Subcutaneous adipose tissue (tissue), 4 donors: Measurements from ENCODE around the gene TSPAN17. TPM values are rescaled to one million over a fixed set of nuclear protein-coding genes. Genes with fewer than 3 reads are reported as not detected.

Experiments
- total RNA-seq, 4 donors: library from RNA; depleted of rRNA; stranded (reverse); fragments of >200 nt; gene quantifications; one replicate each; pipeline ENCODE4 v1.1.0, GENCODE V29; 2016
- TF ChIP-seq, protein P1 (sequence below): fragments of 450-650 bp; IDR thresholded peaks from one replicate; pipeline ENCODE4 v1.5.1; 2016; ENCODE audit warnings: low read depth, mild to moderate bottlenecking, control low read depth, antibody characterized with exemption, moderate library complexity

Gene TSPAN17, protein sequence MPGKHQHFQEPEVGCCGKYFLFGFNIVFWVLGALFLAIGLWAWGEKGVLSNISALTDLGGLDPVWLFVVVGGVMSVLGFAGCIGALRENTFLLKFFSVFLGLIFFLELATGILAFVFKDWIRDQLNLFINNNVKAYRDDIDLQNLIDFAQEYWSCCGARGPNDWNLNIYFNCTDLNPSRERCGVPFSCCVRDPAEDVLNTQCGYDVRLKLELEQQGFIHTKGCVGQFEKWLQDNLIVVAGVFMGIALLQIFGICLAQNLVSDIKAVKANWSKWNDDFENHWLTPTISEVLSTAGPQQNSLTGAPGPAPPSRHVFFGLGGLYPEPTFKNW
- total RNA-seq = 10 to 100 TPM in 3 of 4 donors, 1 to 10 TPM in 1; 7.8 to 18.7 (median 11.3) TPM

- TF ChIP-seq, protein P1, sequence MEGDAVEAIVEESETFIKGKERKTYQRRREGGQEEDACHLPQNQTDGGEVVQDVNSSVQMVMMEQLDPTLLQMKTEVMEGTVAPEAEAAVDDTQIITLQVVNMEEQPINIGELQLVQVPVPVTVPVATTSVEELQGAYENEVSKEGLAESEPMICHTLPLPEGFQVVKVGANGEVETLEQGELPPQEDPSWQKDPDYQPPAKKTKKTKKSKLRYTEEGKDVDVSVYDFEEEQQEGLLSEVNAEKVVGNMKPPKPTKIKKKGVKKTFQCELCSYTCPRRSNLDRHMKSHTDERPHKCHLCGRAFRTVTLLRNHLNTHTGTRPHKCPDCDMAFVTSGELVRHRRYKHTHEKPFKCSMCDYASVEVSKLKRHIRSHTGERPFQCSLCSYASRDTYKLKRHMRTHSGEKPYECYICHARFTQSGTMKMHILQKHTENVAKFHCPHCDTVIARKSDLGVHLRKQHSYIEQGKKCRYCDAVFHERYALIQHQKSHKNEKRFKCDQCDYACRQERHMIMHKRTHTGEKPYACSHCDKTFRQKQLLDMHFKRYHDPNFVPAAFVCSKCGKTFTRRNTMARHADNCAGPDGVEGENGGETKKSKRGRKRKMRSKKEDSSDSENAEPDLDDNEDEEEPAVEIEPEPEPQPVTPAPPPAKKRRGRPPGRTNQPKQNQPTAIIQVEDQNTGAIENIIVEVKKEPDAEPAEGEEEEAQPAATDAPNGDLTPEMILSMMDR = no peak
These were observed at the start of gene TSPAN17 for GRCh38 chr5:176647030-176647842. TSPAN17 (plus strand) TSS chr5:176647484; CDS start chr5:176647616, 132 bp downstream.

DNA sequence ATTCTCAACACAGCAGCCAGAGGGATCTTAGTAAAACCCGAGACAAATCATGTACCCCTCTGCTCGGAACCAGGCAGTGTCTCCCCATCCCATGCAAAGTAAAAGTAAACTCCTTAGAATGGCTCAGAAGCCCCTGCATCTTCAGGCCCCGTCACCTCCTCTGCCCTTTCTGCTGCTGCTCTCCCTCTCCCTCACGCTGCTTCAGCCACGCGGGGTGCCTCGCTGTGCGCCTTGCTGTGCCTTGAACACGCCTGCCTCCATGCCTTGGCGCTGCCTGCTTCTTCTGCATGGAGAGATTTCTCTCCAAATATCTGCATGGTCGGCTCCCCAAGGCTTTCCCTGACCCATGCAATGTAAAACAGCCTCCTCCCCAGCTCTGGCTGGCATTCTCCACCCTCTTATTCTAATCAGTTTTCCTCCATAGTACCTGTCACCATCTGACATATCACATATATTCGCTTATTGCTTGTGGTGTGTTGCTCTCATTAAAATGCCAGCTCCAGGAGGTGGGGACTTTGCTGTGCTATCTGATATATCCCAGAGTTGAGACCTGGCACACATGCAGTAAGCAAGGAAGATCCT, 45.3 kb upstream of the TSPAN17 start:
- TF ChIP-seq, protein P1 = no peak

DNA sequence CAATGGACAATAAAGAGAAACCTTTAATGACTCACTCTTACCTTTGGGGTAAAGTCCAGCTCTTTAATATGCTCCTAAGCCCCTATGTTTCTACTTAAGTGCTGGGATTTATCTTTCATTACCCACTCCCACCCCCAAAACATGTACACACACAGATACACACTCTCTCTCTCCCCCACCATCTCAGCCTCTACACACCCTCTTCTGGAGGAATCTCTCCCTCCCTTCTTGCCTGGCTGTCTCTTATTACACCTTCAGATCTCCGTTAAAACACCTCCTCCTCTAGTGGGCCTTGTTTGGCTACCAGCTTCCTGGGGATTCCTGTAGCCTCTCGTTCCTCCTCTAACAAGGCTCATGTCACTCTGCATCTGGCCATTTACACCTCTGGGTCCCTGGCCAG, 44.2 kb upstream of the TSPAN17 start:
- TF ChIP-seq, protein P1 = no peak

GRCh38 chr5:176606032-176606431, 41.3 kb upstream of the TSPAN17 start:
- TF ChIP-seq, protein P1 = no peak

DNA sequence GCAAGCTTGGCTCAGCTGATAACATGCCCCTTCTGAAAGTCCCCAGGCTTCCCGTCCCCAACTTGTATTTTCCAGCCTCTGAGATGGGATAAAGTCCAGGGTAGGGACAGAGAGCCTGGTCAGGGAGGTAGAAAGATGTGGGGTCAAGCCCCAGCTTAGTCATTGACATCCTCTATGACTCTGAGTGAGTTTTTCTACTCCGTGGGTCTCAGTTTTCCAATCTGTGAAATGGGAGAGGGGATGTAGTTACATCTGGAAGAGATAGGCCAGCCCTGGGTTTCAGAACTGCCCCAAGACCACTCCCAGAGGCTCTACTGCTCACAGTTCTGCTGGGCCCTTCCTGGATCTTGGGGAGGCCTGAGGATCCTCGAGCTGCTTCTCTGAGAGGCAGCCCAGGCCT, 40.4 kb upstream of the TSPAN17 start:
- TF ChIP-seq, protein P1 = no peak

DNA sequence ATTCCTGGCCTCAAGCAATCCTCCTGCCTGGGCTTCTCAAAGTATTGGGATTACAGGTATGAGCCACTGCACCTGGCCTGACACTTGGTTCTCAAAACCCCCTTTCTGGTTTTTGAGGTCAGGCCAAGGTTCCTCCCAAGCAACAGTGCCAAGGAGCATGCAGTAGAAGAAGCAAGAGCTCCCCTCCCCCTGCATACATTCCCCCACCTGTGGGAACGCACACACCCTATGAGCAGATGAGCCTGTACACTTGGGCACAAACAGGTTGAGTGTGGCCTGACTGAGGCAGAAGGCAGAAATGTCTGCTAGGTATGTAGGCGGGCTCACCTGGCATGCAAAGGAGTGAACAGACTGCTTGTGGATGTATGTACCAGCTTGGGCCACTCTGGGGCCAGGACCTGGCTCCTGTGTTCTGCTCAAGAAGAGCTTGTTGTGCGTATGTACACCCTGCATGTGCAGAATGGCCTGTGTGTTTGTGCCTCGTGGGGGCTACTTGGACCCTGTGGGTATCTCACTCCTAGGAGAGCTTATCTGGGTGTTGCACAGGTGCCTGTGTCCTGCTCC, 39.1 kb upstream of the TSPAN17 start:
- TF ChIP-seq, protein P1 = no peak
